ENCODE results near the gene CMPK1.
"Not testable (repeated sequence)": the region's sequence is repeated elsewhere in the genome, so short reads cannot be mapped to it uniquely, and the experiment has no call there.

CMPK1 gene
- long read RNA-seq, transcript CMPK1-203 (6 exons, 2,930 nt): major isoform, 382 of 423 reads
- long read RNA-seq, transcript CMPK1-202 (5 exons, 1,212 nt): minor isoform, 5 of 423 reads
- long read RNA-seq, transcript CMPK1-204 (5 exons, 950 nt): minor isoform, 5 of 423 reads
- long read RNA-seq, partial matches to known transcripts: 16 of 423 reads
- long read RNA-seq, other reads (novel, unspliced or antisense): 15 of 423 reads

GRCh38 chr1:47333578-47333921 is at the start of gene CMPK1:
TSS of gene CMPK1 (plus strand) at chr1:47333790. CDS start at chr1:47333946, 156 bp downstream.
- no peak for TF ChIP-seq REST (IDR thresholded peaks at IDR 0.05; ENCODE audit: insufficient replicate concordance, low read depth)
- no peak for TF ChIP-seq SPI1 (IDR thresholded peaks at IDR 0.05; ENCODE audit: borderline replicate concordance, low read depth)
- TF ChIP-seq CTCF (IDR thresholded peaks at IDR 0.05; ENCODE audit: insufficient read depth, low read length): no peak
- TF ChIP-seq GABPA (IDR thresholded peaks at IDR 0.05; ENCODE audit: low read depth): no peak
- TF ChIP-seq POLR2AphosphoS5 (IDR thresholded peaks at IDR 0.05; ENCODE audit: low read depth): peak; percentile 67
- peak; percentile 75 to 86 for DNase-seq (ENCODE audit: low read depth in 1 of 2, low spot score in 1 of 2)
- H3K4me3 ChIP-seq (replicated peaks; ENCODE audit: insufficient read depth, low read length): peak within 1 kb of the TSS; percentile 82
- no peaks in the 10 kb centered on the region for H3K27me3 ChIP-seq (ENCODE audit: insufficient read depth, poor library complexity, severe bottlenecking)
- peak within 1 kb of the TSS; percentile 89 for H3K27ac ChIP-seq (replicated peaks)

GRCh38 chr1:47288116-47288515 is 45.5 kb upstream of the CMPK1 start:
- peak; percentile 18; the same call in 1 of the 2 replicates for TF ChIP-seq SPI1 (IDR thresholded peaks at IDR 0.05; ENCODE audit: borderline replicate concordance, low read depth)

GRCh38 chr1:47294863-47295262 is 38.7 kb upstream of the CMPK1 start:
- DNase-seq (ENCODE audit: low read depth in 1 of 2, low spot score in 1 of 2): peak in 1 of 2 experiments; percentile 7
- H3K4me3 ChIP-seq (replicated peaks; ENCODE audit: insufficient read depth, low read length); H3K27ac ChIP-seq (replicated peaks); H3K27me3 ChIP-seq (ENCODE audit: insufficient read depth, poor library complexity, severe bottlenecking): not testable (repeated sequence)

More at GRCh38 chr1:47288116-47288515, 45.5 kb upstream of the CMPK1 start:
- peak in 1 of 2 experiments; percentile 5 for DNase-seq (ENCODE audit: low read depth in 1 of 2, low spot score in 1 of 2)
- H3K4me3 ChIP-seq (replicated peaks; ENCODE audit: insufficient read depth, low read length); H3K27me3 ChIP-seq (ENCODE audit: insufficient read depth, poor library complexity, severe bottlenecking); H3K27ac ChIP-seq (replicated peaks): not testable (repeated sequence)

GRCh38 chr1:47295579-47295978 is 38.0 kb upstream of the CMPK1 start:
- no peak for DNase-seq (ENCODE audit: low read depth in 1 of 2, low spot score in 1 of 2)
- Histone ChIP-seq H3K4me3 (replicated peaks; ENCODE audit: insufficient read depth, low read length) (no peak overlapping the region), H3K27ac (replicated peaks) (no peak overlapping the region), H3K27me3 (ENCODE audit: insufficient read depth, poor library complexity, severe bottlenecking) (no peaks in the 10 kb centered on the region)
- no peak for TF ChIP-seq SPI1 (IDR thresholded peaks at IDR 0.05; ENCODE audit: borderline replicate concordance, low read depth)
- no peak for TF ChIP-seq REST (IDR thresholded peaks at IDR 0.05; ENCODE audit: insufficient replicate concordance, low read depth)
- no peak for TF ChIP-seq GABPA (IDR thresholded peaks at IDR 0.05; ENCODE audit: low read depth)
- TF ChIP-seq POLR2AphosphoS5 (IDR thresholded peaks at IDR 0.05; ENCODE audit: low read depth): no peak
- no peak for TF ChIP-seq CTCF (IDR thresholded peaks at IDR 0.05; ENCODE audit: insufficient read depth, low read length)
